ENCODE measurements around the gene EIF4H. TPM values are rescaled to one million over a fixed set of nuclear protein-coding genes. Genes with fewer than 3 reads are reported as not detected.

The EIF4H gene
- total RNA-seq, 4 donors from 2014 or later, result 131 to 172 (median 149) TPM

DNA sequence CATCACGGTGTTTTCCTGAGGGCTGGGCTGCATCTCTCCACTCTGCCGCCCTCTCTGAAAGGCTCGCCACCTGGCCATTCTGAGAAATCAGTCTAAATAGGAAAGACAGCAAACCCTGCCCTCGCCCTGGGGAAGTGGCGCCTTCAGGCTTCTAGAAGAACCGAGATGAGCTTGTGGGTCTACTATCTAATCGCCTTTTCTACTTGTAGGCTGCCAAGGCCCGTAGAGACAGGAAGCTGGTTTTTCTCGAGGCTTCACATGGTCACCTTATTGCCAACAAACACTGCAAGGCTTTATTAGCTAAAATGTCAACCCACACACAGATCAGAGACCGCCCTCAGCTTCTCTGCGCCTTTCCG is 57.1 kb downstream of the EIF4H start:
- Histone ChIP-seq H3K4me3 (no peak overlapping the region), H3K4me1 (no peaks in the 10 kb centered on the region), H3K36me3 (peaks cover 0 to 36% (median 0%) of the 10 kb centered on the region in 3 donors), H3K27ac (peak overlapping the region in 1 of 4 donors; percentile 69), H3K9me3 (no peaks in the 10 kb centered on the region), H3K27me3 (no peaks in the 10 kb centered on the region)
- DNase-seq, result peak in 2 of 3 donors; percentile 74 to 78
- TF ChIP-seq, protein P1, sequence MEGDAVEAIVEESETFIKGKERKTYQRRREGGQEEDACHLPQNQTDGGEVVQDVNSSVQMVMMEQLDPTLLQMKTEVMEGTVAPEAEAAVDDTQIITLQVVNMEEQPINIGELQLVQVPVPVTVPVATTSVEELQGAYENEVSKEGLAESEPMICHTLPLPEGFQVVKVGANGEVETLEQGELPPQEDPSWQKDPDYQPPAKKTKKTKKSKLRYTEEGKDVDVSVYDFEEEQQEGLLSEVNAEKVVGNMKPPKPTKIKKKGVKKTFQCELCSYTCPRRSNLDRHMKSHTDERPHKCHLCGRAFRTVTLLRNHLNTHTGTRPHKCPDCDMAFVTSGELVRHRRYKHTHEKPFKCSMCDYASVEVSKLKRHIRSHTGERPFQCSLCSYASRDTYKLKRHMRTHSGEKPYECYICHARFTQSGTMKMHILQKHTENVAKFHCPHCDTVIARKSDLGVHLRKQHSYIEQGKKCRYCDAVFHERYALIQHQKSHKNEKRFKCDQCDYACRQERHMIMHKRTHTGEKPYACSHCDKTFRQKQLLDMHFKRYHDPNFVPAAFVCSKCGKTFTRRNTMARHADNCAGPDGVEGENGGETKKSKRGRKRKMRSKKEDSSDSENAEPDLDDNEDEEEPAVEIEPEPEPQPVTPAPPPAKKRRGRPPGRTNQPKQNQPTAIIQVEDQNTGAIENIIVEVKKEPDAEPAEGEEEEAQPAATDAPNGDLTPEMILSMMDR (IDR thresholded peaks at IDR 0.05), result no peak
- TF ChIP-seq POLR2A (IDR thresholded peaks at IDR 0.05), result no peak

DNA sequence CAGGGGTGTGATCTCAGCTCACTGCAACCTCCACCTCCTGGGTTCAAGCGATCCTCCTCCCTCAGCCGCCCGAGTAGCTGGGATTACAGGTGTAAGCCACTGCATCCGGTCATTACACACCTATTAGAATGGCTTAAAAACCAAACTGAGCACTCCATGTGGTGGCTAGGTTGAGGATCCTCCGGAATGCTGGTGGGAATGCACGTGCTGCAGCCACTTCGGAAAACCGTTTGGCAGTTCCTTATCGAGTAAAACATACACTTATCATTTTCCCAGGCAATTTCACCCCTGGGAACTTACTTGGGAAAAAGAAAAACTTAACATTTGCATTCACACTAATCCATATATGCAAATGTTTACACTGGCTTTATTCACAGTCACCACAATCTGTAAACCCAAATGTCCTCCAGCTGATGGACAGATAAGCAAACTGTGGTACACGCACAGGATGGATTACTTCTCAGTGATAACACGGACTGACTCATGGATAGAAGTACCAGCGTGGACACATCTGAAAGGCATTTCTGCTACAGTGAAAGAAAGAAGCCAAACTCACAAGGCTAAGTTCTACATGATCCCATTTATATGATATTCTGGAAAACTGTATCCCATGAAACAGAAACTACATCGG is 59.6 kb downstream of the EIF4H start:
- H3K27me3 ChIP-seq, result no peaks in the 10 kb centered on the region
- no peaks in the 10 kb centered on the region for H3K9me3 ChIP-seq
- no peak for DNase-seq
- no peaks in the 10 kb centered on the region for H3K4me1 ChIP-seq
- H3K4me3 ChIP-seq, result no peak overlapping the region
- H3K36me3 ChIP-seq, result peaks cover 0 to 61% (median 0%) of the 10 kb centered on the region in 3 donors
- TF ChIP-seq POLR2A (IDR thresholded peaks at IDR 0.05), result no peak
- TF ChIP-seq, protein P1 (IDR thresholded peaks at IDR 0.05), result no peak
- no peak overlapping the region for H3K27ac ChIP-seq

DNA sequence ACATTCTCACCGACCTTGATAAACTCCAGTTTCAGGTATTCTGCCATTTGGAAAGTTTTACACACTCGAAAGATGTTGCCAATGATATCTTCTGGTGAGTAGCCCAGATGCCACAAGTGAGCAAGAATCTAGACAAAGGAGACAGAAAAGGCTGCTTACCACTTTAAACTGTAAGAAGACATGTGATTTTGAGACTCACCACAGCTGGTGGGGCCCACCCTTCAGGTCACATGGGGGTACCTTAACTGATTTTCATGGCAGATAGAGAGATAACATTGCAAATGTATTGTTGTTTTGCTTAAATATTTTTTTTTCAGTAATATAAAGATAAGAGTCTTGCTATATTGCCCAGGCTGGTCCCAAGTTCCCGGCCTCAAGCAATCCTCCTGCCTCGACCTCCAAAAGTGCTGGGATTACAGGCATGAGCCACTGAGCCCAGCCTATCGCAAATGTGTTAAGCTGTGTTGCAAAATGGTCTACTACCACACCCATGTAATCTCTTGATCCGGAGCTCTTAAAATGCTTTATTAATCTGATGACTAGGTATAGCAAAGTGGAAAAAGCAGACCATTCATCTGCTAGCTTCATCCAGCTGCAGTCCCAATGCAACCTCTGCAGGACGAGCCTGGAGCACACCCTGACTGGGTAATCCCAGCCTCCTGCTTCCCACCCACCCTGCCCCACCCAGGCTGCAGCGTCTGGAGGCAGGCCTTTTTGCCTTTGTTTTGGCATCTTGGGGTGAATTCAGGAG is 61.5 kb downstream of the EIF4H start:
- Histone ChIP-seq H3K27ac (no peak overlapping the region), H3K36me3 (peaks cover 0 to 73% (median 0%) of the 10 kb centered on the region in 3 donors), H3K27me3 (no peaks in the 10 kb centered on the region), H3K9me3 (no peaks in the 10 kb centered on the region), H3K4me3 (no peak overlapping the region), H3K4me1 (no peaks in the 10 kb centered on the region)
- DNase-seq, result no peak
- TF ChIP-seq POLR2A (IDR thresholded peaks at IDR 0.05), result no peak

DNA sequence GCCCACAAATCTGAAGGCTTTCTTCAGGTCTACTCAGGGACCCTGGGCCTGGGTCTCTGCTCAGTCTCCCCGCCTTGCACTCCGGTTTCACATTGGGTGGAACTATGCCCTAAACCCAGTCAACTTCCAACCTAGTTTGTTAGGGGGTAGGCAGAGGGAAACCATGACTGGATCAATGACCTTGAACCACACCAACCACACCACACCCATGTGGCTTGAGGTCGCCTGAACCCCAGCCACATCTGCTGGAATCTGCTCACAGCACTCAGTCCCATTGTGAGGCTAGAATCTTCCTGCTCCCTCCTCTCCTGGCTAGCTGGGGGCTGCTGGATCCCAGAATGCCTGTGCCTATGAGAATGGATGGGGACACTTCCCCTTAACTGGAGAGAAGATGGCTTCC is 62.1 kb downstream of the EIF4H start:
- no peaks in the 10 kb centered on the region for H3K4me1 ChIP-seq
- no peak overlapping the region for H3K4me3 ChIP-seq
- no peak for DNase-seq
- H3K36me3 ChIP-seq, result peaks cover 0 to 73% (median 0%) of the 10 kb centered on the region in 3 donors
- TF ChIP-seq, protein P1 (IDR thresholded peaks at IDR 0.05), result no peak
- no peak for TF ChIP-seq POLR2A (IDR thresholded peaks at IDR 0.05)
- H3K27me3 ChIP-seq, result no peaks in the 10 kb centered on the region
- no peaks in the 10 kb centered on the region for H3K9me3 ChIP-seq
- no peak overlapping the region for H3K27ac ChIP-seq

DNA sequence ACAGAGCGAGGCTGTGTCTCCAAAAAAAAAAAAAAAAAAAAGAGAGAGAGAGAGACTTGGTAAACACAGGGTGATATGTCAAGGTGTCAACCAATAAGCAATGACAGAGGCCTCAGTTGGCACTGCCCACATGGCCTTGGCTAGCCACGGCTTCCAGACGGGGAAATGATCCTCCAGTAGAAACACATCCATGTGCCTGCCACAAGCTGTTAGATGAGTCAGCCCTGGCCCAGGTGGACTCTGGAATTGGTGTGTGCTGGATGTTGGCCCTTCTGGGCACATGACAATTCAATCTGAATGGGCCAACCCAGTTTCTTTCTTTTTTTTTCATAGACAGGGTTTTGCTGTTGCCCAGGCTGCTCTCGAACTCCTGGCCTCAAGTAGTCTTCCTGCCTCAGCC is 66.3 kb downstream of the EIF4H start:
- TF ChIP-seq POLR2A (IDR thresholded peaks at IDR 0.05), result no peak
- TF ChIP-seq, protein P1 (IDR thresholded peaks at IDR 0.05), result no peak
- Histone ChIP-seq H3K9me3 (no peaks in the 10 kb centered on the region), H3K27ac (peak overlapping the region in 1 of 4 donors; percentile 1), H3K4me1 (peaks cover 0 to 3% (median 0%) of the 10 kb centered on the region in 4 donors), H3K36me3 (peaks cover 0 to 77% (median 0%) of the 10 kb centered on the region in 3 donors), H3K27me3 (no peaks in the 10 kb centered on the region), H3K4me3 (no peak overlapping the region)
- peak in 2 of 3 donors; percentile 80 to 88 for DNase-seq

DNA sequence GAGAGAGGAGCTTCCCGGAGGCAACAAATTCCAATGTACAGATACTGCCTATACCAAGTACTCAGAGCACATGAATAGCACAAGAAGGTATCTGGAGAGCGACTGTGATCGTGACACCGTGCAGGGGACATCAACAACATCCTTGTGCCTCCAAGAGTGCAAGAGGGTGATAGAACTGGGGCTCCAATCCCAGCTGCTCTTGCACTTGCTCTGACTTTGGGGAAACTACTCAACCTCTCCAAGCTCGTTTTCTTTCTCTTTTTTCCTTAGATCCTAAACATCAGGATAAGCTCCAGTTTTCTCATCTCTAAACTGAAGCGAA is 67.9 kb downstream of the EIF4H start:
- TF ChIP-seq POLR2A (IDR thresholded peaks at IDR 0.05), result no peak
- TF ChIP-seq, protein P1 (IDR thresholded peaks at IDR 0.05), result no peak
- H3K4me1 ChIP-seq, result peaks cover 0 to 3% (median 0%) of the 10 kb centered on the region in 4 donors
- H3K9me3 ChIP-seq, result no peaks in the 10 kb centered on the region
- peaks cover 0 to 63% (median 0%) of the 10 kb centered on the region in 3 donors for H3K36me3 ChIP-seq
- H3K27ac ChIP-seq, result peak overlapping the region in 1 of 4 donors; percentile 6
- no peaks in the 10 kb centered on the region for H3K27me3 ChIP-seq
- no peak for DNase-seq
- H3K4me3 ChIP-seq, result no peak overlapping the region

Measured in Peyer's patch (tissue), 4 donors.